Tibial nerve (tissue), 4 donors: ENCODE data around the gene CECR2.

ENCODE experiments used
- EP300 ChIP-seq, 2 donors: sonication (generic); formaldehyde crosslinking; IDR thresholded peaks; one replicate each; pipeline ENCODE4 v1.6.1; 2017; ENCODE audit warnings: antibody characterized with exemption in 2 of 2, mild to moderate bottlenecking in 1 of 2
- POLR2A ChIP-seq, 2 donors: fragments of 450-650 bp; IDR thresholded peaks; one replicate each; pipeline ENCODE4 v1.6.1; 2017; ENCODE audit warnings: antibody characterized with exemption in 2 of 2, mild to moderate bottlenecking in 2 of 2, moderate library complexity in 2 of 2
- TF ChIP-seq, protein P1 (sequence below), 5 experiments: fragments of 200-600 bp in 3 of 5; fragments of 450-650 bp in 2 of 5; sonication (generic) in 3 of 5; IDR thresholded peaks; one replicate each; pipeline ENCODE4 v1.5.1; 2016 to 2019; ENCODE audit warnings: antibody characterized with exemption in 5 of 5, mild to moderate bottlenecking in 3 of 5, moderate library complexity in 2 of 5

DNA sequence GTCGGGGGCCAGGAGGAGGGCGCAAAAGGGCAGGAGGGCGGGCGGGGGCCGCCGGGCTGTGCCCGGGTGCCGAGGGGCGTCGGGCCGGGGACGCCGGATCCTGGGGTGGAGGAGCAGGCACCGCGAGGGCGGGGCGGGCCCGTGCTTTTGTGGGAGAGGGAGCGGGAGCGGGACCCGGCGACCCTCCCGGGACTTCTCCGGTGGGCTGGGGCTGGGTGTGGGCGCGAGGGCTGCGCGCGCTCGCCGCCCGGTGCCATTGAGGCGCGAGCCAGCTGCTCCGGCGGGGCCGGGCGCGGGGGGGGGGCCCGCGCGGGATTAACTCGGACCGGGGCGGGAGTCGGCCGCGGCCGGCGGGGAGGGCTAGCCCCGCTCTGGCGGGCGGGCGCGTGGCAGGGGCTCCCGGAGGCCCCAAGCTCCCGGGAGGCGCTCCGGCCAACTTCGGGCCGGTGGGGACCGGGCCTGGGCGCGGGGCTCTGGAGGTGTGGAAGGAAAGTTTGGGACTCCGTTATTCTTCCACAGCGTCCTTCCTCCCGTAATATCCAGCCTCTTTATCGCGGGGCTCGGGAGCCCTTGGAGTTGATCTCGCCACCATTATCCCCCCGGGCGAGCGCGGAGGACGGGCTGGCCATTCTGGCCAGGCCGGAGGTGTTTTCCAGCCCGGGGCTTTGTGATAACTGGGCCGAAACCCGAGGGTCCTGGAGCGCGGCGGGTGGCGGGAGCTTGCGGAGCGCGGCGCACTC is 936 bp downstream of the CECR2 start:
- TF ChIP-seq, protein P1, sequence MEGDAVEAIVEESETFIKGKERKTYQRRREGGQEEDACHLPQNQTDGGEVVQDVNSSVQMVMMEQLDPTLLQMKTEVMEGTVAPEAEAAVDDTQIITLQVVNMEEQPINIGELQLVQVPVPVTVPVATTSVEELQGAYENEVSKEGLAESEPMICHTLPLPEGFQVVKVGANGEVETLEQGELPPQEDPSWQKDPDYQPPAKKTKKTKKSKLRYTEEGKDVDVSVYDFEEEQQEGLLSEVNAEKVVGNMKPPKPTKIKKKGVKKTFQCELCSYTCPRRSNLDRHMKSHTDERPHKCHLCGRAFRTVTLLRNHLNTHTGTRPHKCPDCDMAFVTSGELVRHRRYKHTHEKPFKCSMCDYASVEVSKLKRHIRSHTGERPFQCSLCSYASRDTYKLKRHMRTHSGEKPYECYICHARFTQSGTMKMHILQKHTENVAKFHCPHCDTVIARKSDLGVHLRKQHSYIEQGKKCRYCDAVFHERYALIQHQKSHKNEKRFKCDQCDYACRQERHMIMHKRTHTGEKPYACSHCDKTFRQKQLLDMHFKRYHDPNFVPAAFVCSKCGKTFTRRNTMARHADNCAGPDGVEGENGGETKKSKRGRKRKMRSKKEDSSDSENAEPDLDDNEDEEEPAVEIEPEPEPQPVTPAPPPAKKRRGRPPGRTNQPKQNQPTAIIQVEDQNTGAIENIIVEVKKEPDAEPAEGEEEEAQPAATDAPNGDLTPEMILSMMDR (IDR thresholded peaks at IDR 0.05) = no peak
- no peak for TF ChIP-seq POLR2A (IDR thresholded peaks at IDR 0.05)
- TF ChIP-seq EP300 (IDR thresholded peaks at IDR 0.05) = no peak
